ENCODE results near the gene SYTL3.
A peak's percentile ranks its signal among the peaks of the same experiment; 100 is the strongest.

The SYTL3 gene

DNA sequence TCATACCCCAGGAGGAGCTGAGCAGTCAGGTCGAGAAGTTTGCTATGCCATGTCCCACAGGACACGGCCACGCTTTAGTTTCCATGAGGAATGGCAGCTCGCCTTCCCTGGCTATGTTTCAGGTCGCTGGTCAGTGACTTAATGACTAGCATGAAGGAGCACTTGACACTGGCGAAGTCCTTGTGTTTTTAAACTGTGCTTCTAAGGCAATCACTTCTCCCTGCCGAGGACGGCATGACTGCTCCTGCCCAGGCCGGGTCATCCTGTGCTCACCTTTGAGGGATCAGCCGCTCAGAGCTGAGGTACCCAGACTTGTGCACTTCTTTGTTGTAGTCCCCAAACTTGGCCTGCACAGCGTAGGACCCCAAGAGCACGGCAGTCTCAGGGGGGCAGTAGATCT is 135.2 kb downstream of the SYTL3 start:
- TF ChIP-seq ZNF274 (IDR thresholded peaks at IDR 0.05; ENCODE audit: low read depth, low read length) = no peak

DNA sequence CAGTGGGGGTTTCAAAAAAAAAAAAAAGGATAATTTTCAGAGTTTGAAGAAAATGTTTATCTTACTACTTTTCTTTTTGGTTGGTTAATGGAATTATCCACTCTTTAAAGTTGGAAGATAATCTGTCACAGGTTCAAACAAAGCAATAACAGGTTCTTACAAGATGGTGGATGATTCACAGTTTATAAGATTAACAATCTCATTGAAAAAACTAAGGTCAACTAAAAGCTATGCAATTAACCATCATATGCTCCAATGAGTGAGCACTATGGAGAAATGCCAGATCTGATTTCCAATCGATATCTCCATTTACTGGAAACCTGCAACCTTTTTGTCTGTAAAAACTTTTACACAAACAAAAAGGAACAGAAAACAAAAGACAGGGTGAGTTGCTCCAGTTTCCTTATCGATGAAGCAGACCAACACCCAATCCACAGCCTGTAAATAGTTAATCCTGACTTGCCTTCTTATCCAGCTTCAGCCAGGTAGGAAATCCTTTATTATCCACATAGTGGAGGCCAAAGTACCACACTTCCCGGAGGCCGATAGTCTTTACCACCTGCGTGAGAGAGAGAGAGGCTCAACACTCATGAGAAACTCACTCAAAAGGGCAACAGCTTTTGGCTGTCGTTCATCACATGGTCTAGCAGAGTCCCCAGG is 136.9 kb downstream of the SYTL3 start:
- no peak overlapping the region for H3K4me3 ChIP-seq (ENCODE audit: low read length)
- TF ChIP-seq ZNF274 (IDR thresholded peaks at IDR 0.05; ENCODE audit: low read depth, low read length) = no peak

More for the DNA sequence above, 135.2 kb downstream of the SYTL3 start:
- no peak overlapping the region for H3K4me3 ChIP-seq (ENCODE audit: low read length)

DNA sequence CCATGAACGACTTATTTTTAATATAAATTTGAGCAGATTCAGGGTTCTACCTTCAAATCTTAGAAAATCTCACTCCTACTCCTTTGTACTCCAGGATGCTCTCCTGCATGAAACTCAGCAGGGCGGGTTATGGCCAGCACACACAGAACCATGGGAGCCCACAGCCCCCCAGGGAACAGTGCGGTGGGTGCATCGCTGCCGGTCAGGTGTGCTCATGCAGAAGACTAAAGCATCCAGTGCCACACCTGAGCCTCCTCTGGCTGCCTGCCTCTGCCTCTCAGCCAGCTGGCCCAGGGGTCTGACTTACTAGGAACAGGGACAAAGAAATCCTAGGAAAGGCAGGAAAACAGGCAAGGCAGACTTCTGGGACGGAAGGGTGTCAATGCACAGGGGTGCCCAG is 137.5 kb downstream of the SYTL3 start:
- H3K4me3 ChIP-seq (ENCODE audit: low read length) = no peak overlapping the region
- no peak for TF ChIP-seq ZNF274 (IDR thresholded peaks at IDR 0.05; ENCODE audit: low read depth, low read length)

DNA sequence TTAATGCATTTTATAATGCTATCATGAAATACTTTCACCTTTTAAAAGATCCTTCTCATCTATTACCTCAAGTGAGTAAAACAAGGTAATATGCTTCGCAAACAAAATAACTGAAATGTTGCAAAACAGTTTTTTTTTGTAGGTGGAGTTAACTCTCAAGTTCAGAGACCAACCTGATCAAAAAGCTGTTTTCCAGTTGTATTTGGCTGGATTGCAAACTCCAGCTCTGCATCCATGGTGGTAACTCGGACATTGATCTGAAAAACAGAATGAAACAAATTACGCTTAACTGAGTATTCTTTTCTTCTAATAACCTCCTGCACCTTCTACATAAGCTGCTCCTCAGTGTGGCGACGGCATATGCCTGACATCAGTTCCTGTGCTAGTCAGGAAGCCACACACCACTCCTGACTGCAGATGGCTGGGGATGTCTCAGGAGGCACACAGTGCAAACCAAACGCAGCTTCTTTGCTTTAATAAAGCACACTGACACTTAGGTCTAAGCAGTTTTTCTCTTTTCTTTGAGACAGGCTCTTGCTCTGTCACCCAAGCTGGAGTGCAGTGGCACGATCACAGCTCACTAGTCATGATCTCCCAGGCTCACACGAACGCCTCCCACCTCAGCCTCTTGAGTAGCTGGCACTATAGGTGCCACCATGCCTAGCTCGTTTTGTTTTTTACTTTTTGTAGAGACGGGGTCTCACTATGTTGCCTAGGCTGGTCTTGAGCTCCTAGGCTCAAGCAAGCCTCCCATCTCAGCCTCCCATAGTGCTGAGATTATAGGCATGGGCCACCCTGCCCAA is 139.5 kb downstream of the SYTL3 start:
- H3K4me3 ChIP-seq (ENCODE audit: low read length) = no peak overlapping the region
- TF ChIP-seq ZNF274 (IDR thresholded peaks at IDR 0.05; ENCODE audit: low read depth, low read length) = no peak

DNA sequence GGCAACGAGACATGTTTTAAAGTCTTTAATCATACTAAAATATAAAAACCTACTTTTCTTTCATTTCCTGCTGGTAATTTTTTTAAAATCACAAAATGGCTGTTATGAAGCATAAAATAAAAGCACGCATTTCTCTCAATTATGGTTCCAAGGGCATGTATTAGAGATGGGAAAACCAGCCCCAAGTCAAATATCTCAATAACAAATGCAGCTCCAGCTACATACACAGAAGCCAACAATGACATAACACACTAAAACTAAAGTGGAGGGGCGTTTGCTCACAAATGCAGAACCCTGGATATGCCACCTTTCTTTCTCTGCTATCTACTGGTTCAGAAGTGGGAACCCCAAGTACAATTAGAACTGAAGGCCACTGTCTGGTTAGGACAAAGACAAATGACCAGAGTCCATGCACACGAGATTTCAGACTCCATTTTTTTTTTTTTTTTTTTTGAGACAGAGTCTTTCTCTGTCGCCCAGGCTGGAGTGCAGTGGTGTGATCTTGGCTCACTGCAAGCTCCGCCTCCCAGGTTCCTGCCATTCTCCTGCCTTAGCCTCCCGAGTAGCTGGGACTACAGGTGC is 141.5 kb downstream of the SYTL3 start:
- H3K4me3 ChIP-seq (ENCODE audit: low read length) = peak overlapping the region; percentile 27; the same call in 1 of the 2 replicates
- no peak for TF ChIP-seq ZNF274 (IDR thresholded peaks at IDR 0.05; ENCODE audit: low read depth, low read length)

DNA sequence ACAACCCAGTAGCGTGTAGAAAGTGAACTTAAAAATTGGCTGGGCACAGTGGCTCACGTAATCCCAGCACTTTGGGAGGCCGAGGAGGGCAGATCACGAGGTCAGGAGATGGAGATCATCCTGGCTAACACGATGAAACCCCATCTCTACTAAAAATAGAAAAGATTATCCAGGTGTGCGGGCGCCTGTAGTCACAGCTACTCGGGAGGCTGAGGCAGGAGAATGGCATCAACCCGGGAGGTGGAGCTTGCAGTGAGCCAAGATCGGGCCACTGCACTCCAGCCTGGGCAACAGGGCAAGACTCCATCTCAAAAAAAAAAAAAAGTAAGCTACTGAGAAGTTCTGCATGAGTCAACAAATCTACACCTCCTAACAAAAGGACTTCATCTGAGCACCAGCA is 142.7 kb downstream of the SYTL3 start:
- peak overlapping the region; percentile 33; the same call in 1 of the 2 replicates for H3K4me3 ChIP-seq (ENCODE audit: low read length)

DNA sequence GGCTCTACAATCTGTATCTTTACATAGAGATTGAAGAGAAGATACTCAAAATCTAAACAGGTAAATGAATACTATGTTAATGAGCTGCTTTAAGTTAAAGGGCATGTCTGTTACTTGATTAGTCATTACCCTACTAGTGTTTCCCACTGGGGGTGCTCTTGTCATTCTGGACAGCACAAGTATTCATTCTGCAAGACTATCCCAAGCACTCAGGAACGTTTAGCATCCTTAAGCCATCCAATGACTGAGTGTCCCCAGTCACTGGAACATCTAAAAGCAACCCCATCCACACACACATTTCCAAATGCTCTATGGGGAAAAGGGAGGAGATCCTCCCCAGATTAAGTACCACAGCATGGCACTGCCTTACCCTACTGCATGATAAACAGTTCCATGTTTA is 143.6 kb downstream of the SYTL3 start:
- TF ChIP-seq ZNF274 (IDR thresholded peaks at IDR 0.05; ENCODE audit: low read depth, low read length) = no peak

DNA sequence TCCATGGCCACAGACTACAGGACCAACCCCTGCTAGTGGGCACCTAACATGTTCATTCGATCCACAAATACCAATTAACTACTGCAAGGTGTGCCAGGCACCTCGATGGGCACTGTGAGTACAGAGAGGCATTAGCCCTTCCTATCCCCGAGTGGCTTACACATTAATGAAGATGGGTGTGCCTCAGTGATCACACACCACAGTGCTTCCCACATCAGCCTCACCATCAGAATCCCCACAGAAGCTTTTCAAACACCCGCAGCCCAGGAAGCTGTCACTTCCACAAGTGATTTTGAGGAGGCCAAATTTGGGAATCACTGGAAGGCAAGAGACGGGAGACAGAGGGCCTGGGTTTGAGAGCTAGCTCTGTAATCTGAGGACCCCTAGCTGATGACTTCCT is 145.7 kb downstream of the SYTL3 start:
- no peak overlapping the region for H3K4me3 ChIP-seq (ENCODE audit: low read length)
- TF ChIP-seq ZNF274 (IDR thresholded peaks at IDR 0.05; ENCODE audit: low read depth, low read length) = no peak

More for the DNA sequence above, 143.6 kb downstream of the SYTL3 start:
- no peak overlapping the region for H3K4me3 ChIP-seq (ENCODE audit: low read length)

DNA sequence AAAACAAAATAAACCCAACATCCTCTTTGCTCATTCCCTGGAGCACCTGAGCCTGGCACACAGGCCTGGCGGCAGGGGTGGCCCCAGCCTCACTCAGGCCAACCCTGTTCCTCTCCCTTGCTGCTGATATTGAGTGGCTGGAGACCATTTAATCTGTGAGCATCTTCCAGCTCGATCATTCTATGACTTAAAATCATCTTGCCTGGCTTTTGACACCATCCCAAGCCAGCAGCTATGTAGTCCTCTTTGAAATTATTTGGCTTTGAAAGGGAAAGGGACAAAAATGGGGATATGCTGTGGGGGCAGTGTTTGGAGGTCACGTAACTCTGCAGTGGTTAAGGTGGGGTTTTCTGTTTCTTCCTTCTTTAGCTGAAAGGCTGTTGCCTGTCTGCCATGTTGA is 146.5 kb downstream of the SYTL3 start:
- no peak for TF ChIP-seq ZNF274 (IDR thresholded peaks at IDR 0.05; ENCODE audit: low read depth, low read length)
- H3K4me3 ChIP-seq (ENCODE audit: low read length) = no peak overlapping the region

DNA sequence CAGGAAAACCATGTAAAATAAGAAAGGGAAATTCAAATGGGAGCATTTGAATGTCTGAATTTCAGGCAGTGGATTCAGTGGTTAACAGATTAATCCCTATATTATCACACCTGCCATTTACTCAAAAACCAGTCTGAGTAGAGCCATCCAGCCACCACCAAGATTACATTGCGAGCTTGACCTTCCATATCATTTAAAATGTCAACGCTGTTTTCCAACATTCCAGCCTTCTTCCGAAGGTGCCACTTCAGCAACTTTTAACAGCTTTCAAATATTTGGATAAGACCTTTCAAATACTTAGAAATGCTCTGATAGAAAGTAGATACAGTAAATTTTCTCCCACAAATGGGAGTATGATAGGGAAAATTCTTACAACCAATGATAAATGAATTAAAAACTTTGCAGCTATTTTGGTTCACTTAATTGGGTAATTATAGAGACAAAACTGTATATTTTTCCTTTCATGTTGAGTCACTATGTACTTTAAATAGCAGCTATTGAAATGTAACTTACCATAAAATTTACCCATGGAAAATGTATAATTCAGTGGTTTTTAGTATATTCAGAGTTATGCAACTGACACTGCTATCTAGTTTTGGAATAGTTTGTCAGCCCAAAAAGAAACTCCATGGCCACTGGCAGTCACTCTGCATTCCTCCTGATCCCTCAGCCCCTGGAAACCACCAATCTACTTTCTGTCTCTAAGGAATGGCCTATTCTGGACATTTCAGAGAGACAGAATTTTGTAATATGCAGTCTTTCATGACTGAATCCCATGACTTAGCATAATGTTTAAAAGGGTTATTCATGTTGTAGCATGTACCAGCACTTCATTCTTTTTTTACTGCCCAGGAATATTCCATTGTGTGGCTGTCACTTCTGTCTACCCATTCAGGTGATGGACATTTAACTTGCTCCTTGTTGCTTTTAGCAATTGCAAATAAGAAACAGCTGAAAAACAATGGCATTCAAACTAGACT is 147.8 kb downstream of the SYTL3 start:
- no peak overlapping the region for H3K4me3 ChIP-seq (ENCODE audit: low read length)
- TF ChIP-seq ZNF274 (IDR thresholded peaks at IDR 0.05; ENCODE audit: low read depth, low read length) = no peak

DNA sequence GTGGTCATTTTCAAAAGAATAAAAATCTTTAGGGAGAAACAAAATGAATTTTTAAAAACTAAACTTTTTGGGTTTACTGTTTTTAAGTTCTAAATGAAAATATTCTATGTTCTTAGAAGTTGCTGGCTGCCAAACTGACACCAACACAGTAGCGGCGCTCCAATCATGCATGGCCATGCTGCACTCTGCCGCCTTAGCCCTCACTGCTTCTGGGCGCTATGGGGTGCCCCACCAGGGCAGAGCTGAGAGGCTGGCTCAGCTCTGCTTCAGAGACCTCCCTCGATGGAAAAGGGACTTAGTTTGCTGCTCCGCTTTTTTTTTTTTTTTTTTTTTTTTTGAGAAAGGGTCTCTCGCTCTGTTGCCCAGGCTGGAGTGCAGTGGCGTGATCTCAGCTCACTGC is 148.5 kb downstream of the SYTL3 start:
- no peak for TF ChIP-seq ZNF274 (IDR thresholded peaks at IDR 0.05; ENCODE audit: low read depth, low read length)
- H3K4me3 ChIP-seq (ENCODE audit: low read length) = no peak overlapping the region

DNA sequence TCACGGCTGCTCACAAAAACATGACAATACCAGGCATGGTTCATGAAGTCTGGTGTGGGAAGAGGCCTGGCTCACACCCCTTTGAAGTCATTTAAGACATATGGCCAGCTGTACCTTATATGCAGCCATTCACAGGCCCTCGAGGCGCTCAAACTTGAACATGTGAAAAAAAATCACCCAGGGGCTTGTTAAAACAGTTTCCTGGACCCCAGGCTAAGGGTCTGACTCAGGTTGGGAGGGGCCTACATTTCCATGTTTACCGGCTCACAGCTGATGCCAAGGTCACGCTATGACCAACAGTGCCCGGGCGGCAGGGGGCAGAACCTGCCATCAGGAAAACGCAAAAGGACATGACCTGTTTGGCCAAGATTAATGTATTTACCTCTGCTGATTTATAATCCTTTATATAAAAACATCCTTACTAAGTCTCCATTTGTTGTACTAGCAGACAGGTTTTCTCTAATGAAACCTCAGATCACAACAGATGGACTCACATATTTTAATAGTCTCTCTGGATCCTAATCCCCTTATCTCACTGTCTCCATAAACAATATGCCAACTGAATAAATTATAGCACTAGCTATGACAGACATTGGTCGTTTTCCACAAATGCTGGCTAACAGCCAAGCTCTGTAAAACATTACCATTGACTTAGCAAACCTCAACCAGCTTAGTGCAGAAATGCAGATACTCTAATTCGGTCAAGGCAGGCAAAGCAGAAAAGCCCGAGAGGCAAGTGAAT is 149.4 kb downstream of the SYTL3 start:
- TF ChIP-seq ZNF274 (IDR thresholded peaks at IDR 0.05; ENCODE audit: low read depth, low read length) = no peak
- no peak overlapping the region; the same call in 1 of the 2 replicates for H3K4me3 ChIP-seq (ENCODE audit: low read length)

DNA sequence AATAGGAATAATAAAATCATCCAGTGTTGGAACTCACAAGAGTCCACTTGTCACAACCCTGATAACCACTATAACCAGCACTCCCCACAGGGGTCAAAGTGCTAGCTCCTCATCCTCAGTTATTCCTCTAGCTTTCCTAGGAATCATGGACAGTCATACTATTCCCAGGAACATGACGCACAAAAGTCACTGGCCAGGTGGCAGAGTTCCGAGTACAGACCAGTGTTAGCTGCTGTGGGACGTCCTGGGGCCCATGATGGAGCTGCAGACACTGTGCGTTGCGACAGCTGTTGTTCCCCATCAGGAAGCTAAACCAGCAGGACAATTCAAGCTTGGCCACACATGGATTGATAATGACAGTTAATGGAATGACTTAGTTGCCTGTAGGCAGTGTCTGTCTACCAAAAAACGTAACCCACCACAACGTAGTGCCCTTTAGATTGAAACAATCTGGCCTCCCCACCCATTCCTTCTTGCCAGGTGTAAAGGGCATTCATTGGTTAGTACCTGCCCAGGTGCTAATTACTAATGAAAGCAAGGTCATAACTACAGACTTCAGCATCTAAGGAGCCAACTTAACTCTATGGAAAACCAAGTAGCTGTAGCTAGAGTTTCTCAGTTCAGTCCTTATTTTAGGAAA is 151.9 kb downstream of the SYTL3 start:
- no peak overlapping the region for H3K4me3 ChIP-seq (ENCODE audit: low read length)
- TF ChIP-seq ZNF274 (IDR thresholded peaks at IDR 0.05; ENCODE audit: low read depth, low read length) = no peak
